GM21576 (cell line): Measurements from ENCODE around the gene APBA1.

ENCODE experiments used
- ATAC-seq: cut with Tn5 transposase; IDR thresholded peaks from one replicate; pipeline ENCODE4 v1.9.1; 2021; ENCODE audit warnings: mild to moderate bottlenecking, moderate library complexity; ENCODE audit not compliant: unreplicated experiment

The APBA1 gene

GRCh38 chr9:69535286-69535832 lies 136.8 kb downstream of the APBA1 start:
- no peak for ATAC-seq

- ATAC-seq, result no peak
Observed at GRCh38 chr9:69532396-69532795, 139.8 kb downstream of the APBA1 start.

- ATAC-seq, result no peak
Observed at GRCh38 chr9:69527454-69527853, 144.7 kb downstream of the APBA1 start.

GRCh38 chr9:69526699-69527098 lies 145.5 kb downstream of the APBA1 start:
- no peak for ATAC-seq

- ATAC-seq, result no peak
Observed at GRCh38 chr9:69519470-69520240, 152.5 kb downstream of the APBA1 start.

- ATAC-seq, result no peak
Observed at GRCh38 chr9:69516353-69517322, 155.5 kb downstream of the APBA1 start.

- no peak for ATAC-seq
Observed at GRCh38 chr9:69515810-69516209, 156.4 kb downstream of the APBA1 start.

GRCh38 chr9:69513141-69513820 lies 158.9 kb downstream of the APBA1 start:
- ATAC-seq, result no peak

- ATAC-seq, result no peak
Observed at GRCh38 chr9:69504058-69504457, 168.1 kb downstream of the APBA1 start.

GRCh38 chr9:69502671-69503301 lies 169.4 kb downstream of the APBA1 start:
- ATAC-seq, result no peak

- no peak for ATAC-seq
Observed at GRCh38 chr9:69500896-69501295, 171.3 kb downstream of the APBA1 start.

GRCh38 chr9:69499959-69500358 lies 172.2 kb downstream of the APBA1 start:
- no peak for ATAC-seq

GRCh38 chr9:69499407-69499806 lies 172.8 kb downstream of the APBA1 start:
- ATAC-seq, result no peak

- no peak for ATAC-seq
Observed at GRCh38 chr9:69498470-69498869, 173.7 kb downstream of the APBA1 start.

- no peak for ATAC-seq
Observed at GRCh38 chr9:69497816-69498215, 174.4 kb downstream of the APBA1 start.

GRCh38 chr9:69496846-69497450 lies 175.2 kb downstream of the APBA1 start:
- ATAC-seq, result no peak

- ATAC-seq, result no peak
Observed at GRCh38 chr9:69495296-69495695, 176.9 kb downstream of the APBA1 start.

GRCh38 chr9:69494763-69495162 lies 177.4 kb downstream of the APBA1 start:
- ATAC-seq, result no peak

GRCh38 chr9:69494208-69494607 lies 178.0 kb downstream of the APBA1 start:
- no peak for ATAC-seq

- ATAC-seq, result no peak
Observed at GRCh38 chr9:69486498-69486897, 185.7 kb downstream of the APBA1 start.
